K562 (cell line): Measurements from ENCODE around the gene EPHX1. TPM values are rescaled to one million over a fixed set of nuclear protein-coding genes. Genes with fewer than 3 reads are reported as not detected.

ENCODE experiments used
- ARID1B ChIP-seq: fragments of 450-650 bp; IDR thresholded peaks from 2 replicates; pipeline ENCODE4 v1.6.1; 2016; ENCODE audit warnings: antibody characterized with exemption, mild to moderate bottlenecking, inconsistent platforms
- BACH1 ChIP-seq: fragments of 200-800 bp; sonication (Bioruptor generic); IDR thresholded peaks from 2 replicates; pipeline ENCODE4 v1.6.1; 2016; ENCODE audit warnings: missing genetic modification characterization, missing compliant biosample characterization
- C11orf30 ChIP-seq: fragments of 450-650 bp; IDR thresholded peaks from 2 replicates; pipeline ENCODE4 v1.6.1; 2016; ENCODE audit warnings: low read depth, mild to moderate bottlenecking
- CCNT2 ChIP-seq: IDR thresholded peaks from 2 replicates; pipeline ENCODE4 v1.6.1; 2011; ENCODE audit warnings: borderline replicate concordance, low read depth, mild to moderate bottlenecking, moderate library complexity, mixed read lengths, low read length; ENCODE audit not compliant: insufficient read length; ENCODE audit errors: extremely low read depth
- CXXC5 ChIP-seq: fragments of 250-450 bp; sonication (Bioruptor Pico); IDR thresholded peaks from 2 replicates; pipeline ENCODE4 v1.8.0; 2022; ENCODE audit warnings: inconsistent platforms, mild to moderate bottlenecking, moderate library complexity
- EP300 ChIP-seq: IDR thresholded peaks from 2 replicates; pipeline ENCODE4 v1.6.1; 2012; ENCODE audit warnings: low read length, improper control_type of control experiment
- EWSR1 ChIP-seq: fragments of 450-650 bp; IDR thresholded peaks from 2 replicates; pipeline ENCODE4 v1.6.1; 2018; ENCODE audit warnings: borderline replicate concordance, mild to moderate bottlenecking, low read depth, moderate library complexity; ENCODE audit not compliant: partially characterized antibody
- FOSL1 ChIP-seq: fragments of 200-800 bp; sonication (Bioruptor generic); conservative IDR thresholded peaks from 2 replicates; pipeline ENCODE4 v1.6.1; 2016; ENCODE audit warnings: missing genetic modification characterization, missing compliant biosample characterization
- GATA2 ChIP-seq: sonication (generic); formaldehyde crosslinking; IDR thresholded peaks from 2 replicates; pipeline ENCODE4 v1.4.0; 2020; ENCODE audit warnings: mild to moderate bottlenecking, missing genetic modification reagents
- KDM4B ChIP-seq, 2 experiments: fragments of 450-650 bp in 1 of 2; sonication (generic) in 1 of 2; IDR thresholded peaks; 2 replicates each; pipeline ENCODE4 v1.6.1; 2016 to 2017; ENCODE audit warnings: borderline replicate concordance in 2 of 2, antibody characterized with exemption in 1 of 2, low read depth in 1 of 2, mild to moderate bottlenecking in 1 of 2
- KDM5B ChIP-seq: fragments of 200-600 bp; sonication (generic); IDR thresholded peaks from 2 replicates; pipeline ENCODE4 v1.6.1; 2012; ENCODE audit warnings: low read depth, mild to moderate bottlenecking, moderate library complexity, low read length, control low read depth, inconsistent platforms; ENCODE audit not compliant: insufficient replicate concordance
- KHSRP ChIP-seq: fragments of 450-650 bp; IDR thresholded peaks from 2 replicates; pipeline ENCODE4 v1.6.1; 2017
- MAFK ChIP-seq: IDR thresholded peaks from 2 replicates; pipeline ENCODE4 v1.6.1; 2011; ENCODE audit warnings: low read length, improper control_type of control experiment
- MIER1 ChIP-seq: fragments of 450-650 bp; IDR thresholded peaks from 2 replicates; pipeline ENCODE4 v1.6.1; 2016; ENCODE audit warnings: antibody characterized with exemption, mild to moderate bottlenecking, low read depth
- MYNN ChIP-seq, 2 experiments: sonication (generic); formaldehyde crosslinking in 1 of 2; IDR thresholded peaks; 2 replicates each; pipeline versions ENCODE4 v1.5.0 to v1.6.1; 2016 to 2020; ENCODE audit warnings: antibody characterized with exemption in 1 of 2, missing genetic modification reagents in 1 of 2
- SUPT5H ChIP-seq: fragments of 450-650 bp; IDR thresholded peaks from 2 replicates; pipeline ENCODE4 v1.6.1; 2016
- TFAM ChIP-seq: fragments of 250-450 bp; sonication (Bioruptor Pico); conservative IDR thresholded peaks from 2 replicates; pipeline ENCODE4 v1.5.0; 2021; ENCODE audit warnings: mild to moderate bottlenecking, moderate library complexity
- ZNF507 ChIP-seq: conservative IDR thresholded peaks from 2 replicates; pipeline ENCODE4 v1.6.1; 2017; ENCODE audit warnings: missing genetic modification characterization, missing compliant biosample characterization
- ZNF644 ChIP-seq: fragments of 200-800 bp; sonication (Bioruptor generic); IDR thresholded peaks from 2 replicates; pipeline ENCODE4 v1.6.1; 2016; ENCODE audit warnings: low read depth, missing genetic modification characterization, missing compliant biosample characterization
- polyA plus RNA-seq, 8 experiments: library from polyadenylated mRNA; depleted of rRNA in 4 of 8; stranded (reverse) in 5 of 8; unstranded in 3 of 8; fragments of >200 nt; fragmentation: Nextera tagmentation in 2 of 8; fragmentation: Illumina TruSeq in 1 of 8; extraction: Ambion mirVana in 2 of 8; extraction: Trizol in 1 of 8; gene quantifications; 2 replicates each; pipeline versions ENCODE4 v1.2.1 to v1.2.3, GENCODE V29; 2011 to 2014; ENCODE audit warnings: inconsistent platforms in 1 of 8, missing spikeins in 1 of 8
- total RNA-seq, 7 experiments: library from RNA; depleted of rRNA in 6 of 7; stranded (reverse); fragments of >200 nt in 6 of 7; fragmentation: Illumina TruSeq in 2 of 7; extraction: Trizol in 2 of 7; gene quantifications; 2 replicates each; pipeline versions ENCODE4 v1.2.1 to v1.2.3, GENCODE V29; 2011 to 2021; ENCODE audit warnings: low replicate concordance in 1 of 7
- TF ChIP-seq, protein P1 (sequence below): sonication (generic); formaldehyde crosslinking; IDR thresholded peaks from 2 replicates; pipeline ENCODE4 v1.8.1; 2023; ENCODE audit warnings: missing genetic modification reagents, mild to moderate bottlenecking, borderline replicate concordance
- TF ChIP-seq, protein P2 (sequence below): fragments of 150-350 bp; conservative IDR thresholded peaks from 2 replicates; pipeline ENCODE4 v1.6.1; 2014; ENCODE audit warnings: low read length

EPHX1 gene
- total and polyA plus RNA-seq, 9 of the 15 experiments (the other 6 are each of a cell fraction or from before 2014, with no cell fraction given), result 0.21 to 27.0 (median 6.7) TPM

DNA sequence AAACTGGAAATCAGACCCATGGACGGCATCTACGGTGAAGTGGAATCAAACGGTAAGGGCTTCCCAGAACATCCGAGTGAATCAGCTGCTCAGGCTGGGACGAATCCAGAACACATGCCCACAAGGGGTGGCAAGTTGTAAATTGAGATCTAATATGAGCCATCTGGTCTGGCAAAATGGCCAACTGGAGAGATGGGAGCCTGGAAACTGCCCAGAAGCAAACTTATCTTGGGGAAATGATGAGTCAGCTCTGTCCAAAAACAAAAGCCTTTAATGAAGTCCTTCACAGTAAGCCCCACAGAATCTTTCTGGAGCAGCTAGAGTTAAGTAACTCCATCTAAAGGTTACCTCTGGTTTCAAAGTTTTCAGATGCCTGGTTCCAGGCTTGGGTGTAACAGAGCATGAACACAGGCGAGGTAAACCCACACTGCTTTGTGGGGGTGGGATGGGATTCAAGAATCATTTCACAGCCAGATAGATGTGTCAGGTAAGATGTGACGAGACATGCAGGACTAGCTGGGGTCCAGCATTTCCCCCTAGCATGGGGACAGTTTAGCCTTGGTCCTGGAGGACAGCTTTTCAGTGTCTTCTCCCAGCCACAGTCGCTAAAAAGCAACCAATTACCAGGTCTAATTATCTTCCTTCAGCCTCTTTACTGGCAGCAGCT, 42.8 kb upstream of the EPHX1 start (continued):
- TF ChIP-seq, protein P1, sequence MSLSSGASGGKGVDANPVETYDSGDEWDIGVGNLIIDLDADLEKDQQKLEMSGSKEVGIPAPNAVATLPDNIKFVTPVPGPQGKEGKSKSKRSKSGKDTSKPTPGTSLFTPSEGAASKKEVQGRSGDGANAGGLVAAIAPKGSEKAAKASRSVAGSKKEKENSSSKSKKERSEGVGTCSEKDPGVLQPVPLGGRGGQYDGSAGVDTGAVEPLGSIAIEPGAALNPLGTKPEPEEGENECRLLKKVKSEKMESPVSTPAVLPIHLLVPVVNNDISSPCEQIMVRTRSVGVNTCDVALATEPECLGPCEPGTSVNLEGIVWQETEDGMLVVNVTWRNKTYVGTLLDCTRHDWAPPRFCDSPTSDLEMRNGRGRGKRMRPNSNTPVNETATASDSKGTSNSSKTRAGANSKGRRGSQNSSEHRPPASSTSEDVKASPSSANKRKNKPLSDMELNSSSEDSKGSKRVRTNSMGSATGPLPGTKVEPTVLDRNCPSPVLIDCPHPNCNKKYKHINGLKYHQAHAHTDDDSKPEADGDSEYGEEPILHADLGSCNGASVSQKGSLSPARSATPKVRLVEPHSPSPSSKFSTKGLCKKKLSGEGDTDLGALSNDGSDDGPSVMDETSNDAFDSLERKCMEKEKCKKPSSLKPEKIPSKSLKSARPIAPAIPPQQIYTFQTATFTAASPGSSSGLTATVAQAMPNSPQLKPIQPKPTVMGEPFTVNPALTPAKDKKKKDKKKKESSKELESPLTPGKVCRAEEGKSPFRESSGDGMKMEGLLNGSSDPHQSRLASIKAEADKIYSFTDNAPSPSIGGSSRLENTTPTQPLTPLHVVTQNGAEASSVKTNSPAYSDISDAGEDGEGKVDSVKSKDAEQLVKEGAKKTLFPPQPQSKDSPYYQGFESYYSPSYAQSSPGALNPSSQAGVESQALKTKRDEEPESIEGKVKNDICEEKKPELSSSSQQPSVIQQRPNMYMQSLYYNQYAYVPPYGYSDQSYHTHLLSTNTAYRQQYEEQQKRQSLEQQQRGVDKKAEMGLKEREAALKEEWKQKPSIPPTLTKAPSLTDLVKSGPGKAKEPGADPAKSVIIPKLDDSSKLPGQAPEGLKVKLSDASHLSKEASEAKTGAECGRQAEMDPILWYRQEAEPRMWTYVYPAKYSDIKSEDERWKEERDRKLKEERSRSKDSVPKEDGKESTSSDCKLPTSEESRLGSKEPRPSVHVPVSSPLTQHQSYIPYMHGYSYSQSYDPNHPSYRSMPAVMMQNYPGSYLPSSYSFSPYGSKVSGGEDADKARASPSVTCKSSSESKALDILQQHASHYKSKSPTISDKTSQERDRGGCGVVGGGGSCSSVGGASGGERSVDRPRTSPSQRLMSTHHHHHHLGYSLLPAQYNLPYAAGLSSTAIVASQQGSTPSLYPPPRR (CRISPR knock-in tag), result no peak
- peak; percentile 94 for TF ChIP-seq FOSL1
- no peak for TF ChIP-seq KHSRP
- TF ChIP-seq, protein P2, sequence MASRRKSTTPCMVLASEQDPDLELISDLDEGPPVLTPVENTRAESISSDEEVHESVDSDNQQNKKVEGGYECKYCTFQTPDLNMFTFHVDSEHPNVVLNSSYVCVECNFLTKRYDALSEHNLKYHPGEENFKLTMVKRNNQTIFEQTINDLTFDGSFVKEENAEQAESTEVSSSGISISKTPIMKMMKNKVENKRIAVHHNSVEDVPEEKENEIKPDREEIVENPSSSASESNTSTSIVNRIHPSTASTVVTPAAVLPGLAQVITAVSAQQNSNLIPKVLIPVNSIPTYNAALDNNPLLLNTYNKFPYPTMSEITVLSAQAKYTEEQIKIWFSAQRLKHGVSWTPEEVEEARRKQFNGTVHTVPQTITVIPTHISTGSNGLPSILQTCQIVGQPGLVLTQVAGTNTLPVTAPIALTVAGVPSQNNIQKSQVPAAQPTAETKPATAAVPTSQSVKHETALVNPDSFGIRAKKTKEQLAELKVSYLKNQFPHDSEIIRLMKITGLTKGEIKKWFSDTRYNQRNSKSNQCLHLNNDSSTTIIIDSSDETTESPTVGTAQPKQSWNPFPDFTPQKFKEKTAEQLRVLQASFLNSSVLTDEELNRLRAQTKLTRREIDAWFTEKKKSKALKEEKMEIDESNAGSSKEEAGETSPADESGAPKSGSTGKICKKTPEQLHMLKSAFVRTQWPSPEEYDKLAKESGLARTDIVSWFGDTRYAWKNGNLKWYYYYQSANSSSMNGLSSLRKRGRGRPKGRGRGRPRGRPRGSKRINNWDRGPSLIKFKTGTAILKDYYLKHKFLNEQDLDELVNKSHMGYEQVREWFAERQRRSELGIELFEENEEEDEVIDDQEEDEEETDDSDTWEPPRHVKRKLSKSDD, result no peak
- no peak for TF ChIP-seq ZNF507 (tag)
- 0 out of 2 replicates have a peak, but pooled peaks have one; percentile 7 for TF ChIP-seq EP300
- peak; percentile 55 for TF ChIP-seq ARID1B
- TF ChIP-seq SUPT5H, result no peak
- peak; percentile 97 for TF ChIP-seq MAFK
- TF ChIP-seq ZNF644 (tag), result no peak
- TF ChIP-seq TFAM (CRISPR knock-in tag), result no peak
- no peak for TF ChIP-seq KDM4B (IDR thresholded peaks at IDR 0.05; ENCODE audit: borderline replicate concordance in 2 of 2, low read depth in 1 of 2)
- TF ChIP-seq MIER1, result peak; percentile 96
- TF ChIP-seq BACH1, result peak; percentile 37; the same call in 1 of the 2 replicates
- TF ChIP-seq C11orf30, result peak; percentile 99
- TF ChIP-seq MYNN (IDR thresholded peaks at IDR 0.05), result no peak
- no peak for TF ChIP-seq MYNN (CRISPR knock-in tag; IDR thresholded peaks at IDR 0.05)
- TF ChIP-seq EWSR1, result no peak
- no peak for TF ChIP-seq KDM5B
- no peak for TF ChIP-seq CXXC5 (CRISPR knock-in tag)
- no peak for TF ChIP-seq CCNT2
- peak; percentile 34; the same call in 1 of the 2 replicates for TF ChIP-seq GATA2
